ENCODE measurements around the gene TNF.

DNA sequence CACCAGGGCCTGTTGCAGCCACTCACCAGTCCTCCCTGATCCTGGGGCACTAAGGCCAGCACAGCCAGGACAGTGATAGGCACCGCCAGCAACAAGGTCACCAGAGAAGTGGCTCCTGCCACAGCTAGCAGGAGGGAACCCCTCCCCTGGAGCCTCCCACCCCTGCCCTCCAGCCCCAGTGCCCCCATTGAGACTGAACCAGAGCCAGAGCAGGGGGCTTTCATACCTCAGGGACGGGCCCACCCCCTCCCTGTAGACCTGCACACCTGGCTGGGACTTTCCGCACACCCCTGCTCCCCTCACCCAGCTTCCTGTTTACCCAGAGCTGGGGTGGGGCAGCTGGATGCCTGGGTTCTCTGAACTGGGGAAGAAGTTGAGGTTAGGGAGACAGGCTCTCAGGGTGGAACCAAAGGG lies 6.9 kb downstream of the TNF start, which contains the start of gene LTB:
- no peak for TF ChIP-seq POLR2A (IDR thresholded peaks at IDR 0.05; ENCODE audit: low read length)
- no peak for TF ChIP-seq GATA1 (IDR thresholded peaks at IDR 0.05; ENCODE audit: low read depth, low read length)

Measured in erythroblast (primary cell).